ENCODE measurements around the gene ACP5.
A peak's percentile ranks its signal among the peaks of the same experiment; 100 is the strongest.
"Not testable (repeated sequence)": the region's sequence is repeated elsewhere in the genome, so short reads cannot be mapped to it uniquely, and the experiment has no call there.

Gene ACP5

GRCh38 chr19:11577451-11578257, at the start of gene ACP5:
Gene ACP5 (minus strand): TSS chr19:11577645. CDS start chr19:11577317, 328 bp downstream.
- no peak for DNase-seq

- DNase-seq, result no peak
Observed at GRCh38 chr19:11626252-11626651, 48.8 kb upstream of the ACP5 start.

DNA sequence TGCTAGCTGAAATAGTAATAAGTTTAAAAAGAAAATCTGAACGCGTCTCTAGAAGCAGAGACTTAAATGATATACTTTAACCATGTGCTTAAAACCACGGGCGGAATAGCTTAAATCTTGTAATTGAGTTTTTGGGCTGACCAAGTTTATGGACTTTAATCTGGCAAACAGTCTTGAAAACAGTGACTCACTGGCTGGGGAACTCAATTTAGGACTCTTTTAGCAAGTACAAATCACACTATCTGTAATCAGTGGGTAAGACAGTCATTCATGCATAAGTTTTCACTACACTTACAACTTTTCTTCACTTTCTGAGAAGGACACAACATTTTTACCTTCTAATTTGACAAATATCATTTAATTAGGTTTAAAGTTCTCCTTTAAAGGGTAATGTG, 46.6 kb upstream of the ACP5 start:
- DNase-seq, result no peak

DNA sequence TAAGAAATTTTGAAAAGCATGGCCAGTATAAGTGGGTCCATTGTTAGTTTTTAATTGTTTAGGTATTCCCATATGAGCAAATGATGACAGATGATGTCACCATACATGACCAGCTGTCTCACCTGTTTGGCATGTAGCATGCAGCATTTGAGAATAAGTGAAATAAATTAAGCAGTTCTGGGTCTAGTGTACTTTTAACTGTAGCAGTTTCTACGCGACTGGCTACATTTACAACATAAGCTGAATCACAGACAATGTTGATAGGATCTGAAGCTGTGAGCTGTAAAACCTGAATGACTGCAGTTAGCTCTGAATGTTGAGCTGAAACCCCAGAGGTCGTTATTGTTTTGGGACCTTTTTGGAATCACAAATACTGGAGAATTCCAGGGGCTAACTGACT, 45.0 kb upstream of the ACP5 start:
- DNase-seq, result not testable (repeated sequence)

DNA sequence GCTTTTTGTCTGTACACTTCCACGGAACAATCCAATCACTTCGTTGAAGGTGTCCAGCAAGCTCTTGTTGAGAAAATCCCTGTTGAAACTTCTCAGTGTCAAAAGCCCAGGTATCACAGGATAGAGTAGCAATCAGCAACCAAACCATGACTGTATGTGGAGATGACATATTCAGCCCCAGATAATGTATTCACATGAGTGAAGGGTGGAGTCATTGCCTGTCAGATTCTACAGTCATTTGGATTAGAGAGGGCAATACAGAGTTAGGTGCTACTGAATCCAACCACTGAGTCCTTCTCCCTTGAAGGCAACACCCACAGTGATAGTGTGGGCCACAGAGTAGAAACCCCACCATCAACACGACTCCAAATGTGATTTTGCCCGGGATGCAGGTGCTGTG, 43.1 kb upstream of the ACP5 start:
- DNase-seq, result no peak

DNA sequence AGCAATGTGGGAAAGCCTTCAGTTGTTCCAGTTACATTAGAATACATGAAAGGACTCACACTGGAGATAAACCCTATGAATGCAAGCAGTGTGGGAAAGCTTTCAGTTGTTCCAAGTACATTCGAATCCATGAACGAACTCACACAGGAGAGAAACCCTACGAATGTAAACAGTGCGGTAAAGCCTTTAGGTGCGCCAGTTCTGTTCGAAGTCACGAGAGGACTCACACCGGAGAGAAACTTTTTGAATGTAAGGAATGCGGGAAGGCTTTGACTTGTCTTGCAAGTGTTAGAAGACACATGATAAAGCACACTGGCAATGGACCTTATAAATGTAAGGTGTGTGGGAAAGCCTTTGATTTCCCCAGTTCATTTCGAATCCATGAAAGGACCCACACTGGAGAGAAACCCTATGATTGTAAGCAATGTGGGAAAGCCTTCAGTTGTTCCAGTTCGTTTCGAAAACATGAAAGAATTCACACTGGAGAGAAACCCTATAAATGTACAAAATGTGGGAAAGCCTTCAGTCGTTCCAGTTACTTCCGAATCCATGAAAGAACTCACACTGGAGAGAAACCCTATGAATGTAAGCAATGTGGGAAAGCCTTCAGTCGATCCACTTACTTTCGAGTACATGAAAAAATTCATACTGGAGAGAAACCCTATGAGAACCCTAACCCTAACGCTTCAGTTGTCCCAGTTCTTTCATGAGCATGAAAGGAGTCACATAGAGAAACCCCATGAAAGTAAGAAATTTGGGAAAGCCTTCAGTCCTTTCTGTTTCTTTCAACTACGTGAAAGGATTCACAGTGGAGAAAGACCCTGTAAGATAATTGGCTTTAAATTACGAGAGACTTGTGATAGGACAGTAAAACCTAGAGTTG, 40.0 kb upstream of the ACP5 start:
- DNase-seq, result no peak

GRCh38 chr19:11612816-11613511, 35.5 kb upstream of the ACP5 start:
- no peak for DNase-seq

DNA sequence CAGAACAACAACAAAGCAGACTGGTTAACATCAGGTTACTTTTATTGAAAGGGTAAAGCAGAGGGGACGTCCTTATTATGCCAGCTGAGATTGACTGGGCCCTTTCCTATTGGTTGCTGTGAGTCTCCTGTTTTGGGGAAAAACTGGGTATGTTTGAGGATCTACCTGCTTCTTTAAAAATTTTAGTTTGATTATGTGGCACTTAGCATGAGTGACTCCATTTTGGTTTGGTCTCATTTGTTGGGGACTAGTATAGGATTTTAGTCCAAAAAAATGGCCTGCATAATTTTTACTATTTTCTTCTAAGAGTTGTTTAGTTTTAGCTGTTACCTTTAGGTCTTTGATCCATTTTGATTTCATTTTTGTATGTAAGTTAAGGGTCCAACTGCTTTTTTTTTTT, 34.3 kb upstream of the ACP5 start:
- no peak for DNase-seq

GRCh38 chr19:11606484-11606883, 29.0 kb upstream of the ACP5 start:
- no peak for DNase-seq

DNA sequence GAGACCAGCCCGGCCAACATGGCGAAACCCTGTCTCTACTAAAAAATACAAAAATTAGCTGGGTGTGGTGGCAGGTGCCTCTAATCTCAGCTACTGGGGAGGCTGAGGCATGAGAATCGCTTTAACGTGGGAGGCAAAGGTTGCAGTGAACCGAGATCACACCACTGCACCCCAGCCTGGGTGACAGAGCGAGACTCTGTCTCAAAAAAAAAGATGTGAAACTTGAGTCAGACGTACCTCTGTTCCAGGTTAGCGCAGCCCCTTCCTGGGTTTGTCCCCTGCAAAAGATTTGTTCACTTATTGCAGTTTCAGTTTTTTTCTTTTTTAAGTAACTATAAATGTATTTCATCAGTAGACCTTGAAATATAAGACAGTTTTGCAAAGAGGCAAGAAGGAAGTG, 22.3 kb upstream of the ACP5 start:
- DNase-seq, result not testable (repeated sequence)

- DNase-seq, result no peak
Observed at GRCh38 chr19:11598746-11599145, 21.3 kb upstream of the ACP5 start.

- no peak for DNase-seq
Observed at GRCh38 chr19:11598103-11598483, 20.6 kb upstream of the ACP5 start.

GRCh38 chr19:11597202-11598102, 20.0 kb upstream of the ACP5 start, which contains the start of gene ZNF627:
Gene ZNF627 (plus strand): TSS chr19:11597483. CDS start chr19:11597628, 145 bp downstream.
- peak; percentile 87 for DNase-seq

DNA sequence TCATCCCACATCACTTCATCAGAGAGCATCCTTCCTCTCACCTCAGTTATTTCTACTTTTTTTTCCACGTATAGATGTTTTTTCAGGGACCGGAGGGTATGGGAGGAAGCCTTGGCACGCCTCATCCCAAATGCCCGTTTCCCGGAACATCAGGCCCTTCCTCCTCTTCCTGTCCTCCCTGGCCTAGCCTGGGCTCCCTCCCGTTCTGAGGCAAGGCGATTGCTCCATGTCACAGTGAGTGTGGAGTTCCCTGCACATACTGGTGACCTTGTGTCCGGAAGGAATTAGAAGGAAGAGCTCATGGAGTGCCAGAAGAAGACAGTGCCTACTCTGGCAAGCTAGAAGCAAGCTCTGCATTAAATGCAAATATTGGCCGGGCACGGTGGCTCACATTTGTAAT, 18.7 kb upstream of the ACP5 start:
- DNase-seq, result no peak

DNA sequence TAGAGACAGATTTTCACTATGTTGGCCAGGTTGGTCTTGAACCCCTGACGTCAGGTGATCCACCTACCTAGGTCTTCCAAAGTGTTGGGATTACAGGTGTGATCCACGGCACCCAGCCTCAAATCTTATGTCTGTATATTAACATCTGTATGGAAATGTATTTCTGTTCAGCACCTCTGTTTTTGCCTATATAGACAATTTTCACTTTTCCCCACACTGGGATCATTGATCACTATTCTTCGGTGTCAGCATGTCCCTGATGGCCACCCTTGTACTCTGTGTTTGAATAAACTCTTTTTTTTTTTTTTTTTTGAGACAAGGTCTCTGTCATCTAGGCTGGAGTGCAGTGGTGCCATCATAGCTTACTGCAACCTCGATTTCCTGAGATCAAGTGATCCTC, 16.6 kb upstream of the ACP5 start:
- DNase-seq, result no peak

DNA sequence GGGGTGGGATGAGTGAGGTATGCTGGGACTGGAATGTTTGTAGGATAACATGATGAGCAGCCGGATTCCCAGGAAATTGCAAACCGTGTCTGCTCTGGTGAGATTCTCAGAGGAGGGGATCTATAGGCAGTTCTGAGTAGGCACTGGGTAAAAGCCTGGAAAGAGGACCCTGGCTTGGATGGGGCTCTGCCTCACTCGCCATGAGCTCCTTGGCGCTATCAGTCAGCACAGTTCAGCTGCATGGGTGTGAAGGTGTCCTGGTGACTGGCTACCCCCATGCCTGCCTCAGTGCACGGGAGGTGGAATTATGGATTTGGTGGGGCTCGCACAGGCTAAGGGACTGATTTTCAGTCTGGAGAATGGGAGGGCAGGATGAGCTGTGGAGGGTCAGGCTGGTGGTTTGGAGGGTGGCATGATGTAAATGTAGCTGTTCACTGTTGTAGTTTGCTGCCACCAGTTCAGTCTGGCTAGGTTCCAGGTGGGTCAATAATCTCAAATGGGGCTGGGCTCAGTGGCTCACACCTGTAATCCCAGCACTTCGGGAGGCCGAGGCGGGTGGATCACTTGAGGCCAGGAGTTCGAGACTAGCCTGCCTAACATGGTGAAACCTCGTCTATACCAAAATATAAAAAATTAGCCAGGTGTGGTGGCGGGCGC, 10.7 kb upstream of the ACP5 start:
- DNase-seq, result no peak

DNA sequence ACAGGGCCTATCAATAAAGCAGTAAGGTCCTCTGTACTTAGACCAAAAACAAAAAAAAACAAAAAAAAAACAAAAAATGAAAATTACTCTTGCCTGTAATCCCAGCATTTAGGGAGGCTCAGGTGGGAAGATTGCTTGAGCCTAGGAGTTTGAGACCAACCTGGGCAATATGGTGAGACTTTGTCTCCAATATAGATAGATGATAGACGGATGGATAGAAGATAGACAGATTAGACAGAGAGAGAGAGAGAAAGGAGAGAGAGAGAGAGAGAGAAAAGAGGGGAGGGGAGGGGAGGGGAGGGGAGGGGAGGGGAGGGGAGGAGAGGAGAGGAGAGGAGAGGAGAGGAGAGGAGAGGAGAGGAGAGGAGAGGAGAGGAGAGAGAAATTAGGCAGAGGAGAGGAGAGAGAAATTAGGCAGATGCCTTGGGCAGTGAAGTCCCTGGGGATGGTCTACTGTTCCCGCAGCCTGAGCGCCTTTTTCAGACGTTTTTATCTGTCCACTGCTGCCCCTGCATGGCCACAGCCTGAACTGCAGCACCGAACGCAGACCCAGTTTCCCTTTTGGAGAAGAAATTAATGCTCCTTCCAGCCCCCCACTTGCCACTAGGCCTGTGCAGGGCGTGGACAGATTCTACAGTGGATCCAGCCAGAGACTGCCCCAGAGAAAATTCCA, 10.0 kb upstream of the ACP5 start:
- peak; percentile 68 for DNase-seq

GRCh38 chr19:11586331-11586730, 8.9 kb upstream of the ACP5 start:
- no peak for DNase-seq

DNA sequence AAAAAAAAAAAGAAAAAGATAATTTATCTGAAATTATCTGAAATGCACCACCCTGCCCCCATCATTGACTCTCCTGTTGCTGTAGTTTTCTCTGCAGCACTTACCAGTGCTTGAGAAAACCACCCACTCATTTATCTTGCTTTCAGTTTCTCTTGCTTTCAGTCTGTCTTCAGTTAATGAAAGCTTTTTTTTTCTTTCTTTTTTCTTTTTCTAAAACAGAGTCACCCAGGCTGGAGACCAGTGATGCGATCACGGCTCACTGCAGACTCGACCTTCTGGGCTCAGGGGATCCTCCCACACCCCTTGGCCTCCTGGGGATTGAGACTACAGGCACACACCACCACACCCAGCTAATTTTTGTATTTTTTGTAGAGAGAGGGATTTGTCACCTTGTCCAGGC, 4.3 kb upstream of the ACP5 start:
- no peak for DNase-seq

DNA sequence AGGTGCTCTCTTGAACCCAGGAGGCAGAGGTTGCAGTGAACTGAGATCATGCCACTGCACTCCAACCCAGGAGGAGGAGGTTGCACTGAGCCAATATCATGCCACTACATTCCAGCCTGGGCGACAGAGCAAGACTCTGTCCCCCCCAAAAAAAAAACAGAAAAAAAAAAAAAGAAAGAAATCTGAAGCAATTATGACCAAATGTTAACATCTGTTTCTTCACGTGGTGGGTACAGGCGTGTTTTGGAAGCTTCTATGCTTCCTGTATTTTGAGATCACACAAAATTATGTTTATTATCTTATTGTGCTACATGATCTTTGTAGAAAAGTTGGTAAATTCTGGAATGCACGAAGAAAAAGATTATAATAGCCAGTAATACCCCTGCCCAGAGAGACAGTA, 2.7 kb upstream of the ACP5 start:
- no peak for DNase-seq

All from NCI-H1694 treated with DMSO at 0.1 percent for 48 hours (cell line).